Astrocyte (in vitro differentiated cells and primary cell): ENCODE measurements around the gene PTGFR. TPM values are rescaled to one million over a fixed set of nuclear protein-coding genes. Genes with fewer than 3 reads are reported as not detected.

Experiments
- DNase-seq: peaks from one replicate; pipeline ENCODE4 v3.0.0-alpha.2; 2010; ENCODE audit warnings: low read depth
- FAIRE-seq: peaks from 2 replicates; lab custom pipeline; 2011; peaks lifted over from hg19 to GRCh38; lab: Jason Lieb, UNC
- H2AFZ ChIP-seq: 2 replicates; pipeline ENCODE4 v1.6.0; 2012; ENCODE audit warnings: low read depth, low read length, inconsistent platforms
- H3K27ac ChIP-seq: 2 replicates; pipeline ENCODE4 v1.5.1; 2011; ENCODE audit warnings: low read depth, low read length, inconsistent platforms
- H3K27me3 ChIP-seq: 2 replicates; pipeline ENCODE4 v1.6.0; 2011; ENCODE audit warnings: low read length, inconsistent platforms; ENCODE audit not compliant: insufficient read depth
- H3K36me3 ChIP-seq: 2 replicates; pipeline ENCODE4 v1.5.1; 2011; ENCODE audit warnings: low read length, inconsistent platforms; ENCODE audit not compliant: insufficient read depth
- H3K4me1 ChIP-seq: 2 replicates; pipeline ENCODE4 v1.5.1; 2011; ENCODE audit warnings: low read length, inconsistent platforms; ENCODE audit not compliant: insufficient read depth
- H3K4me2 ChIP-seq: 2 replicates; pipeline ENCODE4 v1.6.0; 2012; ENCODE audit warnings: low read length, inconsistent platforms
- H3K4me3 ChIP-seq: 2 replicates; pipeline ENCODE4 v1.5.1; 2011; ENCODE audit warnings: low read depth, mild to moderate bottlenecking, low read length, inconsistent platforms; ENCODE audit not compliant: insufficient read depth
- H3K79me2 ChIP-seq: 2 replicates; pipeline ENCODE4 v1.6.0; 2012; ENCODE audit warnings: mild to moderate bottlenecking, low read length, inconsistent platforms; ENCODE audit not compliant: insufficient read depth
- H3K9ac ChIP-seq: 2 replicates; pipeline ENCODE4 v1.6.0; 2012; ENCODE audit warnings: mild to moderate bottlenecking, low read length, inconsistent platforms
- H3K9me3 ChIP-seq: 2 replicates; pipeline ENCODE4 v1.5.1; 2012; ENCODE audit warnings: low read depth, mild to moderate bottlenecking, low read length, inconsistent platforms; ENCODE audit not compliant: insufficient read depth
- H4K20me1 ChIP-seq: 2 replicates; pipeline ENCODE4 v1.6.0; 2012; ENCODE audit warnings: low read length, inconsistent platforms; ENCODE audit not compliant: insufficient read depth
- H3K27ac Mint-ChIP-seq: one replicate; pipeline ENCODE4 v1.8.0; 2021; ENCODE audit warnings: mild to moderate bottlenecking, mixed read lengths; ENCODE audit not compliant: unreplicated experiment
- H3K27me3 Mint-ChIP-seq: one replicate; pipeline ENCODE4 v1.8.0; 2021; ENCODE audit warnings: low read depth, mixed read lengths; ENCODE audit not compliant: unreplicated experiment
- H3K36me3 Mint-ChIP-seq: one replicate; pipeline ENCODE4 v1.8.0; 2021; ENCODE audit warnings: low read depth, mixed read lengths; ENCODE audit not compliant: unreplicated experiment
- H3K4me1 Mint-ChIP-seq: one replicate; pipeline ENCODE4 v1.8.0; 2021; ENCODE audit warnings: low read depth, mixed read lengths; ENCODE audit not compliant: unreplicated experiment
- H3K4me3 Mint-ChIP-seq: one replicate; pipeline ENCODE4 v1.8.0; 2021; ENCODE audit warnings: mild to moderate bottlenecking, moderate library complexity, mixed read lengths; ENCODE audit not compliant: unreplicated experiment
- H3K9me3 Mint-ChIP-seq: one replicate; pipeline ENCODE4 v1.8.0; 2021; ENCODE audit warnings: mild to moderate bottlenecking, mixed read lengths; ENCODE audit not compliant: unreplicated experiment
- EZH2 ChIP-seq: IDR thresholded peaks from 2 replicates; pipeline ENCODE4 v1.6.1; 2012; ENCODE audit warnings: mild to moderate bottlenecking, low read length, inconsistent platforms; ENCODE audit not compliant: insufficient read depth
- total RNA-seq: library from RNA; stranded (reverse); gene quantifications from 2 replicates; pipeline ENCODE4 v1.2.1, GENCODE V29; 2021
- TF ChIP-seq, protein P1 (sequence below): IDR thresholded peaks from 2 replicates; pipeline ENCODE4 v1.5.1; 2011; ENCODE audit warnings: low read depth, mild to moderate bottlenecking, inconsistent platforms, low read length, moderate library complexity; ENCODE audit not compliant: insufficient read depth

The PTGFR gene
- total RNA-seq, 1 donor from 2014 or later: 0.36 TPM

DNA sequence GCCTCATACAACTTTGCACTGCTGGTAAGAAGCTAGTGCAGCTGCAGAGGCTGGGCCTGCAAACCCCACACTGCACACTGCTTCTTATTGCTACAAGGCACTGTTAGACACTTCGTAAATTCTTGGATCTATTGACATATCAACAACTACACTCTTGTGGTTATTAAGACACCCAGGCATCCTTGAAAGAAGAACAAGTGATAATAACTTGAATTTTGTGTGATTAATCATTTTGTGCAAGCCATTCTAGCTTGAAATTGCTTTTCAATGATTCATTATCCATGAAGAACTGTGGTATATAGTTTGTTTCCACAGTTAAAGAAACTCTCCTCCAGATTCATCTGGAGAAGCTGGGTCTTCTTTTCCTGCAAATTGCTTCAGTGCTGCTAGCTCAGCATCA, 95.8 kb downstream of the PTGFR start:
- Histone ChIP-seq H3K79me2 (no peaks in the 10 kb centered on the region), H4K20me1 (no peaks in the 10 kb centered on the region), H3K4me3 (no peak overlapping the region), H3K9me3 (no peaks in the 10 kb centered on the region), H3K27ac (no peak overlapping the region), H3K4me1 (no peaks in the 10 kb centered on the region), H2AFZ (no peak overlapping the region), H3K9ac (no peak overlapping the region), H3K4me2 (no peak overlapping the region), H3K36me3 (no peaks in the 10 kb centered on the region), H3K27me3 (no peaks in the 10 kb centered on the region)
- H3K36me3 Mint-ChIP-seq: no peaks in the 10 kb centered on the region
- H3K4me1 Mint-ChIP-seq: peaks cover 7% of the 10 kb centered on the region
- H3K27me3 Mint-ChIP-seq: no peaks in the 10 kb centered on the region
- H3K4me3 Mint-ChIP-seq: no peak overlapping the region
- TF ChIP-seq, protein P1, sequence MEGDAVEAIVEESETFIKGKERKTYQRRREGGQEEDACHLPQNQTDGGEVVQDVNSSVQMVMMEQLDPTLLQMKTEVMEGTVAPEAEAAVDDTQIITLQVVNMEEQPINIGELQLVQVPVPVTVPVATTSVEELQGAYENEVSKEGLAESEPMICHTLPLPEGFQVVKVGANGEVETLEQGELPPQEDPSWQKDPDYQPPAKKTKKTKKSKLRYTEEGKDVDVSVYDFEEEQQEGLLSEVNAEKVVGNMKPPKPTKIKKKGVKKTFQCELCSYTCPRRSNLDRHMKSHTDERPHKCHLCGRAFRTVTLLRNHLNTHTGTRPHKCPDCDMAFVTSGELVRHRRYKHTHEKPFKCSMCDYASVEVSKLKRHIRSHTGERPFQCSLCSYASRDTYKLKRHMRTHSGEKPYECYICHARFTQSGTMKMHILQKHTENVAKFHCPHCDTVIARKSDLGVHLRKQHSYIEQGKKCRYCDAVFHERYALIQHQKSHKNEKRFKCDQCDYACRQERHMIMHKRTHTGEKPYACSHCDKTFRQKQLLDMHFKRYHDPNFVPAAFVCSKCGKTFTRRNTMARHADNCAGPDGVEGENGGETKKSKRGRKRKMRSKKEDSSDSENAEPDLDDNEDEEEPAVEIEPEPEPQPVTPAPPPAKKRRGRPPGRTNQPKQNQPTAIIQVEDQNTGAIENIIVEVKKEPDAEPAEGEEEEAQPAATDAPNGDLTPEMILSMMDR: no peak
- no peak for TF ChIP-seq EZH2
- peak; percentile 76 for FAIRE-seq
- no peaks in the 10 kb centered on the region for H3K9me3 Mint-ChIP-seq
- DNase-seq: peak; percentile 83
- H3K27ac Mint-ChIP-seq: no peak overlapping the region

GRCh38 chr1:78587211-78587610, 96.4 kb downstream of the PTGFR start:
- no peaks in the 10 kb centered on the region for H3K36me3 ChIP-seq
- no peaks in the 10 kb centered on the region for H3K9me3 ChIP-seq
- no peaks in the 10 kb centered on the region for H3K79me2 ChIP-seq
- no peak overlapping the region for H3K4me2 ChIP-seq
- no peak for TF ChIP-seq EZH2
- TF ChIP-seq, protein P1: no peak
- Mint-ChIP-seq H3K36me3 (no peaks in the 10 kb centered on the region), H3K4me3 (no peak overlapping the region), H3K9me3 (no peaks in the 10 kb centered on the region), H3K4me1 (peaks cover 7% of the 10 kb centered on the region), H3K27ac (no peak overlapping the region), H3K27me3 (no peaks in the 10 kb centered on the region)
- FAIRE-seq (no peak), DNase-seq (no peak)
- H3K4me1 ChIP-seq: no peaks in the 10 kb centered on the region
- no peaks in the 10 kb centered on the region for H4K20me1 ChIP-seq
- H2AFZ ChIP-seq: no peak overlapping the region
- no peak overlapping the region for H3K27ac ChIP-seq
- no peak overlapping the region for H3K4me3 ChIP-seq
- H3K9ac ChIP-seq: no peak overlapping the region
- H3K27me3 ChIP-seq: no peaks in the 10 kb centered on the region

Other genes starting within 250 kb of the PTGFR start
- 184 and 271 TPM in 2 replicates for gene IFI44L, start 129.5 kb downstream of the PTGFR start, total RNA-seq
- 144 and 176 TPM in 2 replicates for gene IFI44, start 158.9 kb downstream of the PTGFR start, total RNA-seq